22Rv1 (cell line): Measurements from ENCODE around the gene SIGLEC10.

Experiments used
- ZFX ChIP-seq: fragments of 450-650 bp; IDR thresholded peaks from 2 replicates; pipeline ENCODE4 v1.6.1; 2017; ENCODE audit warnings: antibody characterized with exemption, borderline replicate concordance
- TF ChIP-seq, protein P1 (sequence below): fragments of 450-650 bp; IDR thresholded peaks from 2 replicates; pipeline ENCODE4 v1.5.1; 2017; ENCODE audit warnings: mild to moderate bottlenecking

DNA sequence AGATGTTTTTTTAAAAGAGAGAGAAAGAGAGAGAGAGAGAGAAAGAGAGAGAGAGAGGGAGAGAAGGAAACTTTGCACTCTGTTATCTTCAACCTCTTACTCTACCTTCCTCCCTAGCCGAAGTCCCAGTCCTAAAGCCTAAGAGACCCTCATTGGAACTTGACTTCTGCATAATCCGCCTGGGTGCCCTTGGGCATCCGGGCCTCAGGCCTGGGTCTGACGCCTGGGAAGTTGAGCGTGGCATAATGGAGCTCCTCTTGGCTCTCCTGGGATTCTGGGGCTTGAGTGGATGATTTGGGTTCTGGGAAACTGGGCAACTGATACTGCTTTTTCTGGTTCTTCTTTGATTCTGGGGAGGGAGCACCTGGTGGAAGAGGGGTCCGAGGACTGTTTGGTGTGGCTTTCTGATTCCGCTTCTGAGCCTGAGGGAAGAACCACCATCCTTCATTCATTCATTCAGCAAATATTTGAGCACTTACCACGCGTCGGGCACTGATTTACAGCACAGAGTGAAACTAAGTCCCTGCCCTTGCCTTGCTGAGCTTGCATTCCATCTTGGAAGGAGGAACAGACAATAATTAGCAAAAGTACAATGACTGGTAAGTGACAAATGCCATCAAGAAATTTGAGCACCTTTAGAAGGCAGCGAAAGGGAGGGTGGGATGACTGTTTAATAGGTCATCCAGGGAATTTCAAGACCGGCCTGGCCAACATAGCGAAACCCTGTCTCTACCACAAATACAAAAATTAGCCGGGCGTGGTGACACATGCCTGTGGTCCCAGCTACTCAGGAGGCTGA lies 6.3 kb downstream of the SIGLEC10 start:
- TF ChIP-seq, protein P1, sequence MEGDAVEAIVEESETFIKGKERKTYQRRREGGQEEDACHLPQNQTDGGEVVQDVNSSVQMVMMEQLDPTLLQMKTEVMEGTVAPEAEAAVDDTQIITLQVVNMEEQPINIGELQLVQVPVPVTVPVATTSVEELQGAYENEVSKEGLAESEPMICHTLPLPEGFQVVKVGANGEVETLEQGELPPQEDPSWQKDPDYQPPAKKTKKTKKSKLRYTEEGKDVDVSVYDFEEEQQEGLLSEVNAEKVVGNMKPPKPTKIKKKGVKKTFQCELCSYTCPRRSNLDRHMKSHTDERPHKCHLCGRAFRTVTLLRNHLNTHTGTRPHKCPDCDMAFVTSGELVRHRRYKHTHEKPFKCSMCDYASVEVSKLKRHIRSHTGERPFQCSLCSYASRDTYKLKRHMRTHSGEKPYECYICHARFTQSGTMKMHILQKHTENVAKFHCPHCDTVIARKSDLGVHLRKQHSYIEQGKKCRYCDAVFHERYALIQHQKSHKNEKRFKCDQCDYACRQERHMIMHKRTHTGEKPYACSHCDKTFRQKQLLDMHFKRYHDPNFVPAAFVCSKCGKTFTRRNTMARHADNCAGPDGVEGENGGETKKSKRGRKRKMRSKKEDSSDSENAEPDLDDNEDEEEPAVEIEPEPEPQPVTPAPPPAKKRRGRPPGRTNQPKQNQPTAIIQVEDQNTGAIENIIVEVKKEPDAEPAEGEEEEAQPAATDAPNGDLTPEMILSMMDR, result no peak
- no peak for TF ChIP-seq ZFX
